ENCODE measurements around the gene COX20.

DNA sequence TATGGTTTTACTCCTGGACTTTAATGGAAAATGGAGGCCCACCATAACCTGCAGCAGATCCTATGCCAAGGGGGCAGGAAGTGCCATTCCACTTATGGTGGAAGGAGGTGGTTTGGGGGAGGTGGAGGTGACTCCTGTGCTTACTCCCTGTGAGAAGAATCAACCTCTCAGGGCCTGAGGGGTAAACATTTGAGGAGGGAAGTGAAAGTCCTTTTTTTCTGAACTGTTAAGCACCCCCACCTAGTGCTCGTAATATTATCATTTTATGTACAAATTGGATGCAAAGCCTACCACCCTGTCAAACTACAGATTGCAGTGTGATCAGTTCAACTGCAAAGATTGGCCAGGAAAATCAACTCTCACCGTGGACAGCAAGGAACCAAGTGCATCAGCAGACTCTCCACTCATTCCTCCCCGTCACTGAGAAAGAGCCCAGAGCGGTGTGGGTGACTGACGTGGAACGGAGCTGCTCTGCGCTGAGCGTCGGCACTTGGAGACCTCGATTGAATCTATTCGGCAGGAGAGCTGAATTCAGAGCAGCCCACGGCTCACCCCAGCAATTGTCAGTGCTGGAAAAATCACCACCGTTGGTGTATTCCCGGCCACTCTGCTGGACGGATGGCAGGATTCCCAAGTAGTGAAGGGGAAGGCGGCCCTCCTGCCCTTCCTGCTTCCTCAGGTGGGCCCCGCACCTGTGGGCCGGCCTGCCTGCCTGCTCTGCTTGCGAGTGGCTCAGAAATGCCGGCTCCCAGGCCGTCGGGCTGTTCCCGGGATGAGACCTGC lies 46.8 kb upstream of the COX20 start:
- TF ChIP-seq, protein P1, sequence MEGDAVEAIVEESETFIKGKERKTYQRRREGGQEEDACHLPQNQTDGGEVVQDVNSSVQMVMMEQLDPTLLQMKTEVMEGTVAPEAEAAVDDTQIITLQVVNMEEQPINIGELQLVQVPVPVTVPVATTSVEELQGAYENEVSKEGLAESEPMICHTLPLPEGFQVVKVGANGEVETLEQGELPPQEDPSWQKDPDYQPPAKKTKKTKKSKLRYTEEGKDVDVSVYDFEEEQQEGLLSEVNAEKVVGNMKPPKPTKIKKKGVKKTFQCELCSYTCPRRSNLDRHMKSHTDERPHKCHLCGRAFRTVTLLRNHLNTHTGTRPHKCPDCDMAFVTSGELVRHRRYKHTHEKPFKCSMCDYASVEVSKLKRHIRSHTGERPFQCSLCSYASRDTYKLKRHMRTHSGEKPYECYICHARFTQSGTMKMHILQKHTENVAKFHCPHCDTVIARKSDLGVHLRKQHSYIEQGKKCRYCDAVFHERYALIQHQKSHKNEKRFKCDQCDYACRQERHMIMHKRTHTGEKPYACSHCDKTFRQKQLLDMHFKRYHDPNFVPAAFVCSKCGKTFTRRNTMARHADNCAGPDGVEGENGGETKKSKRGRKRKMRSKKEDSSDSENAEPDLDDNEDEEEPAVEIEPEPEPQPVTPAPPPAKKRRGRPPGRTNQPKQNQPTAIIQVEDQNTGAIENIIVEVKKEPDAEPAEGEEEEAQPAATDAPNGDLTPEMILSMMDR (IDR thresholded peaks at IDR 0.05): no peak
- TF ChIP-seq POLR2A (IDR thresholded peaks at IDR 0.05): no peak

Data from uterus (tissue), 2 donors.